SK-N-SH (cell line): Measurements from ENCODE around the gene GAS7. TPM values are rescaled to one million over a fixed set of nuclear protein-coding genes. Genes with fewer than 3 reads are reported as not detected.

Source experiments
- CTCF ChIA-PET: fragments of 300-600, 350-600 bp; formaldehyde crosslinking; extraction: SDS; loops from one replicate; lab custom pipeline; 2021; lab: Yijun Ruan, JAX
- POLR2A ChIA-PET: fragments of 350-600 bp; sonication (Branson Sonifier 250); formaldehyde crosslinking; extraction: SDS; loops from one replicate; lab custom pipeline; 2020; ENCODE audit warnings: antibody characterized with exemption, inconsistent platforms; lab: Yijun Ruan, JAX
- DNase-seq: peaks from one replicate; pipeline ENCODE4 v3.0.0; 2012
- H2AFZ ChIP-seq: fragments of 200-600 bp; sonication (generic); 2 replicates; pipeline ENCODE4 v1.8.1; 2016; ENCODE audit warnings: antibody characterized with exemption, mild to moderate bottlenecking, low read depth
- H3F3A ChIP-seq: fragments of 200-600 bp; sonication (generic); replicated peaks from 2 replicates; pipeline ENCODE3; 2016; ENCODE audit warnings: antibody characterized with exemption, mild to moderate bottlenecking; ENCODE audit not compliant: insufficient read depth
- H3K27ac ChIP-seq, 2 experiments: fragments of 200-500 bp in 1 of 2; fragments of 200-600 bp in 1 of 2; sonication (Bioruptor generic) in 1 of 2; sonication (generic), shearing (Covaris generic) in 1 of 2; 2 replicates each; pipeline versions ENCODE4 v1.5.1 to v1.6.1; 2014 to 2016; ENCODE audit warnings: low read depth in 2 of 2, inconsistent platforms in 1 of 2, low read length in 1 of 2, mild to moderate bottlenecking in 1 of 2, mixed read lengths in 1 of 2
- H3K27me3 ChIP-seq: fragments of 200-600 bp; sonication (generic), shearing (Covaris generic); 2 replicates; pipeline ENCODE4 v1.6.1; 2016; ENCODE audit warnings: mixed run types; ENCODE audit not compliant: insufficient read depth
- H3K36me3 ChIP-seq, 2 experiments: fragments of 200-500 bp in 1 of 2; fragments of 200-600 bp in 1 of 2; sonication (Bioruptor generic) in 1 of 2; sonication (generic) in 1 of 2; replicated peaks in 1 of 2; 2 replicates each; pipeline versions ENCODE3 to v1.5.1; 2014 to 2016; ENCODE audit warnings: low read length in 1 of 2, mild to moderate bottlenecking in 1 of 2; ENCODE audit not compliant: insufficient read depth in 2 of 2, control insufficient read depth in 1 of 2
- H3K4me1 ChIP-seq, 2 experiments: fragments of 200-500 bp in 1 of 2; fragments of 200-600 bp in 1 of 2; sonication (Bioruptor generic) in 1 of 2; sonication (generic), shearing (Covaris generic) in 1 of 2; 2 replicates each; pipeline versions ENCODE4 v1.5.1 to v1.6.1; 2014 to 2016; ENCODE audit warnings: low read depth in 1 of 2, low read length in 1 of 2, mixed run types in 1 of 2; ENCODE audit not compliant: insufficient read depth in 2 of 2, control insufficient read depth in 1 of 2
- H3K4me2 ChIP-seq: fragments of 200-600 bp; sonication (generic), shearing (Covaris generic); 2 replicates; pipeline ENCODE4 v1.6.1; 2017; ENCODE audit warnings: mixed run types
- H3K4me3 ChIP-seq, 2 experiments: fragments of 200-500 bp in 1 of 2; fragments of 200-600 bp in 1 of 2; sonication (Bioruptor generic) in 1 of 2; sonication (generic), shearing (Covaris generic) in 1 of 2; 2 replicates each; pipeline versions ENCODE4 v1.5.1 to v1.8.1; 2014 to 2016; ENCODE audit warnings: low read depth in 2 of 2, inconsistent platforms in 1 of 2, low read length in 1 of 2, mild to moderate bottlenecking in 1 of 2, mixed read lengths in 1 of 2, moderate library complexity in 1 of 2
- H3K79me2 ChIP-seq: fragments of 200-600 bp; sonication (generic); 2 replicates; pipeline ENCODE4 v1.8.1; 2017; ENCODE audit warnings: mild to moderate bottlenecking; ENCODE audit not compliant: insufficient read depth
- H3K9ac ChIP-seq: fragments of 200-600 bp; sonication (generic); 2 replicates; pipeline ENCODE4 v1.6.1; 2017; ENCODE audit warnings: mixed run types
- H3K9me2 ChIP-seq: fragments of 200-600 bp; sonication (generic); 2 replicates; pipeline ENCODE4 v1.6.1; 2017; ENCODE audit warnings: mixed run types
- H3K9me3 ChIP-seq: fragments of 200-600 bp; sonication (generic); 2 replicates; pipeline ENCODE4 v1.6.1; 2017; ENCODE audit warnings: mixed run types, mild to moderate bottlenecking, moderate library complexity
- H4K20me1 ChIP-seq: fragments of 200-600 bp; sonication (generic); 2 replicates; pipeline ENCODE4 v1.6.1; 2017; ENCODE audit warnings: mild to moderate bottlenecking, mixed run types; ENCODE audit not compliant: insufficient read depth
- CHD2 ChIP-seq: fragments of 150-350 bp; IDR thresholded peaks from 2 replicates; pipeline ENCODE4 v1.6.1; 2018; ENCODE audit warnings: low read length; ENCODE audit not compliant: partially characterized antibody
- GABPA ChIP-seq: IDR thresholded peaks from 2 replicates; pipeline ENCODE4 v1.4.0; 2012; ENCODE audit warnings: low read depth, mild to moderate bottlenecking
- MXI1 ChIP-seq: IDR thresholded peaks from 2 replicates; pipeline ENCODE4 v1.6.1; 2012; ENCODE audit warnings: mild to moderate bottlenecking, low read depth, low read length, improper control_type of control experiment
- POLR2AphosphoS5 ChIP-seq: IDR thresholded peaks from 2 replicates; pipeline ENCODE4 v1.6.1; 2012; ENCODE audit warnings: low read depth, low read length
- RFX5 ChIP-seq: IDR thresholded peaks from 2 replicates; pipeline ENCODE4 v1.6.1; 2012; ENCODE audit warnings: mild to moderate bottlenecking, improper control_type of control experiment, low read length
- RXRA ChIP-seq: IDR thresholded peaks from 2 replicates; pipeline ENCODE4 v1.4.0; 2012; ENCODE audit warnings: low read depth, mild to moderate bottlenecking, borderline replicate concordance
- SIN3A ChIP-seq: IDR thresholded peaks from 2 replicates; pipeline ENCODE4 v1.6.1; 2012; ENCODE audit warnings: low read depth, mild to moderate bottlenecking, low read length, moderate library complexity, borderline replicate concordance
- TAF1 ChIP-seq: IDR thresholded peaks from 2 replicates; pipeline ENCODE4 v1.6.1; 2012; ENCODE audit warnings: low read depth, mild to moderate bottlenecking, low read length, moderate library complexity, borderline replicate concordance
- TCF12 ChIP-seq: IDR thresholded peaks from 2 replicates; pipeline ENCODE4 v1.4.0; 2012
- WGBS: methylation state at CpG from one replicate; pipeline ENCODE4 v1.1.6; 2017; ENCODE audit warnings: low lambda C conversion rate; 5-methylcytosine and 5-hydroxymethylcytosine counted together
- polyA plus RNA-seq, 3 experiments: library from polyadenylated mRNA; depleted of rRNA; stranded (reverse); fragments of >200 nt; gene quantifications; 2 replicates each; pipeline ENCODE4 v1.2.3, GENCODE V29; 2012
- TF ChIP-seq, protein P1 (sequence below): fragments of 150-350 bp; IDR thresholded peaks from 2 replicates; pipeline ENCODE4 v1.6.1; 2017; ENCODE audit warnings: antibody characterized with exemption, low read length, low read depth, borderline replicate concordance
- TF ChIP-seq, protein P2 (sequence below): fragments of 150-350 bp; IDR thresholded peaks from 2 replicates; pipeline ENCODE4 v1.6.1; 2016; ENCODE audit warnings: mild to moderate bottlenecking, low read depth, low read length
- TF ChIP-seq, protein P3 (sequence below): IDR thresholded peaks from 2 replicates; pipeline ENCODE4 v1.6.1; 2012; ENCODE audit warnings: mild to moderate bottlenecking, low read depth, low read length, moderate library complexity

The GAS7 gene
- polyA plus RNA-seq, 1 of the 3 experiments (the other 2 are of a cell fraction): 0.12 TPM

DNA sequence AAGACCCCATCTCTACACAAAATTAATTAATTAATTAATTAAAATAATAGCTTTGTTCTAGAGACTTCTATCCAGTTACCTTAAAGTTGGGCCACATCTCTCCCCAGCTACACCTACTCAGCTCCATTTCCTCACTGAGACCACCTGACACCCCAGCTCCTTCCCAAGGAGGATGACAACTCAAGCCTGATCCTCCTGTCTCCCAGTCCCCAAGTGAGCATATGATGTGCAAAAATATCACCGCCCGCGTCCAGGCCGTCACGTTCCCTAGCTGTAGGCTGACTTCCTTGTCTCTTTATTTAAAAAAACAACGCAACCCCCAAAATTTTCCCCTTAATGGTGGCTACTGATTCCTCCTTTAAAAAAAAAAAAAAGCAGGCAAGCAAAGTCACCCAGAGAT lies 173.2 kb downstream of the GAS7 start:
- Histone ChIP-seq H4K20me1 (no peaks in the 10 kb centered on the region), H3F3A (no peaks in the 10 kb centered on the region), H3K36me3 (no peaks in the 10 kb centered on the region), H3K9me3 (no peaks in the 10 kb centered on the region), H3K27me3 (no peaks in the 10 kb centered on the region), H3K4me1 (no peaks in the 10 kb centered on the region; a peak in 1 of 4 replicates), H3K4me3 (no peak overlapping the region), H3K4me2 (no peak overlapping the region), H2AFZ (no peak overlapping the region), H3K27ac (no peak overlapping the region), H3K9me2 (no peaks in the 10 kb centered on the region), H3K79me2 (no peaks in the 10 kb centered on the region), H3K9ac (no peak overlapping the region)
- DNase-seq: no peak
- WGBS: 66% methylated on average over 6 of the region's 6 CpGs
- ChIA-PET CTCF (no interaction called here), POLR2A (no interaction called here)
- no peak for TF ChIP-seq MXI1
- no peak for TF ChIP-seq SIN3A
- no peak for TF ChIP-seq TAF1
- no peak for TF ChIP-seq RXRA
- TF ChIP-seq POLR2AphosphoS5: no peak
- no peak for TF ChIP-seq CHD2
- no peak for TF ChIP-seq RFX5
- TF ChIP-seq GABPA: no peak
- TF ChIP-seq, protein P1, sequence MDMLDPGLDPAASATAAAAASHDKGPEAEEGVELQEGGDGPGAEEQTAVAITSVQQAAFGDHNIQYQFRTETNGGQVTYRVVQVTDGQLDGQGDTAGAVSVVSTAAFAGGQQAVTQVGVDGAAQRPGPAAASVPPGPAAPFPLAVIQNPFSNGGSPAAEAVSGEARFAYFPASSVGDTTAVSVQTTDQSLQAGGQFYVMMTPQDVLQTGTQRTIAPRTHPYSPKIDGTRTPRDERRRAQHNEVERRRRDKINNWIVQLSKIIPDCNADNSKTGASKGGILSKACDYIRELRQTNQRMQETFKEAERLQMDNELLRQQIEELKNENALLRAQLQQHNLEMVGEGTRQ: no peak
- no peak for TF ChIP-seq TCF12
- TF ChIP-seq, protein P2, sequence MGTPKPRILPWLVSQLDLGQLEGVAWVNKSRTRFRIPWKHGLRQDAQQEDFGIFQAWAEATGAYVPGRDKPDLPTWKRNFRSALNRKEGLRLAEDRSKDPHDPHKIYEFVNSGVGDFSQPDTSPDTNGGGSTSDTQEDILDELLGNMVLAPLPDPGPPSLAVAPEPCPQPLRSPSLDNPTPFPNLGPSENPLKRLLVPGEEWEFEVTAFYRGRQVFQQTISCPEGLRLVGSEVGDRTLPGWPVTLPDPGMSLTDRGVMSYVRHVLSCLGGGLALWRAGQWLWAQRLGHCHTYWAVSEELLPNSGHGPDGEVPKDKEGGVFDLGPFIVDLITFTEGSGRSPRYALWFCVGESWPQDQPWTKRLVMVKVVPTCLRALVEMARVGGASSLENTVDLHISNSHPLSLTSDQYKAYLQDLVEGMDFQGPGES: no peak

DNA sequence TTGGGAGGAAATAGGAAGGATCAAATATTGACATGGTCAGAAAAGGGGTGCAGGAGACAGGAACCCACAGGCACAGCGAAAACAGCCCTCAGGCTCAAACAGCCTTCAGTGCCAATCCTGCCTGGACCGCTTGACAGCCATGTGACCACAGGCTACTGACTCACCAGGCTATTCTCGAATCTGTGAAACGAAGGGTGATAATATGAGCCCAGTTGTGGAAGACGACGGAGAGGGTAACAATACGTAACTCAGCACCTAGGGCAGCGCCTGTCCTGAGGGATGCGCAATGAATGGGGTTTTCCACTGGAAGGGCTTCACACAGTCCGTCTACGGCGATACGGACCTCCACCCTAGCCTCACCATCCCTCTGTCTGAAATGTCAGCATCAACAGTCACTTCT lies 176.0 kb downstream of the GAS7 start:
- no peak overlapping the region for H2AFZ ChIP-seq
- H3K36me3 ChIP-seq: no peaks in the 10 kb centered on the region
- no peaks in the 10 kb centered on the region for H3K9me2 ChIP-seq
- H3K9ac ChIP-seq: no peak overlapping the region
- no peaks in the 10 kb centered on the region for H3K27me3 ChIP-seq
- TF ChIP-seq, protein P3, sequence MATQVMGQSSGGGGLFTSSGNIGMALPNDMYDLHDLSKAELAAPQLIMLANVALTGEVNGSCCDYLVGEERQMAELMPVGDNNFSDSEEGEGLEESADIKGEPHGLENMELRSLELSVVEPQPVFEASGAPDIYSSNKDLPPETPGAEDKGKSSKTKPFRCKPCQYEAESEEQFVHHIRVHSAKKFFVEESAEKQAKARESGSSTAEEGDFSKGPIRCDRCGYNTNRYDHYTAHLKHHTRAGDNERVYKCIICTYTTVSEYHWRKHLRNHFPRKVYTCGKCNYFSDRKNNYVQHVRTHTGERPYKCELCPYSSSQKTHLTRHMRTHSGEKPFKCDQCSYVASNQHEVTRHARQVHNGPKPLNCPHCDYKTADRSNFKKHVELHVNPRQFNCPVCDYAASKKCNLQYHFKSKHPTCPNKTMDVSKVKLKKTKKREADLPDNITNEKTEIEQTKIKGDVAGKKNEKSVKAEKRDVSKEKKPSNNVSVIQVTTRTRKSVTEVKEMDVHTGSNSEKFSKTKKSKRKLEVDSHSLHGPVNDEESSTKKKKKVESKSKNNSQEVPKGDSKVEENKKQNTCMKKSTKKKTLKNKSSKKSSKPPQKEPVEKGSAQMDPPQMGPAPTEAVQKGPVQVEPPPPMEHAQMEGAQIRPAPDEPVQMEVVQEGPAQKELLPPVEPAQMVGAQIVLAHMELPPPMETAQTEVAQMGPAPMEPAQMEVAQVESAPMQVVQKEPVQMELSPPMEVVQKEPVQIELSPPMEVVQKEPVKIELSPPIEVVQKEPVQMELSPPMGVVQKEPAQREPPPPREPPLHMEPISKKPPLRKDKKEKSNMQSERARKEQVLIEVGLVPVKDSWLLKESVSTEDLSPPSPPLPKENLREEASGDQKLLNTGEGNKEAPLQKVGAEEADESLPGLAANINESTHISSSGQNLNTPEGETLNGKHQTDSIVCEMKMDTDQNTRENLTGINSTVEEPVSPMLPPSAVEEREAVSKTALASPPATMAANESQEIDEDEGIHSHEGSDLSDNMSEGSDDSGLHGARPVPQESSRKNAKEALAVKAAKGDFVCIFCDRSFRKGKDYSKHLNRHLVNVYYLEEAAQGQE: peak; percentile 38; the same call in 1 of the 2 replicates
- no peak for TF ChIP-seq GABPA
- TF ChIP-seq, all 33 proteins: peak for 1
- Histone ChIP-seq H3K9me3 (no peaks in the 10 kb centered on the region), H3F3A (no peaks in the 10 kb centered on the region), H3K4me1 (peaks cover 0 to 3% of the 10 kb centered on the region in 2 experiments; a peak in 1 of 4 replicates), H3K27ac (no peak overlapping the region), H4K20me1 (no peaks in the 10 kb centered on the region), H3K79me2 (no peaks in the 10 kb centered on the region), H3K4me3 (no peak overlapping the region), H3K4me2 (no peak overlapping the region)
- ChIA-PET POLR2A (no interaction called here), CTCF (no interaction called here)
- 49% methylated on average over 13 of the region's 13 CpGs for WGBS
- no peak for DNase-seq
